Upper lobe of right lung (tissue), 1 donor: ENCODE results near the gene KMT2D. TPM values are rescaled to one million over a fixed set of nuclear protein-coding genes. Genes with fewer than 3 reads are reported as not detected.

Source experiments
- ATAC-seq: fragments of 200-7000 bp; cut with Tn5 transposase; one replicate; pipeline ENCODE4 v1.9.1; 2020; ENCODE audit warnings: mild to moderate bottlenecking, moderate library complexity
- DNase-seq: peaks from one replicate; pipeline ENCODE4 v3.0.0-alpha.2; 2020
- H3K27ac ChIP-seq: fragments of 200-600 bp; one replicate; pipeline ENCODE4 v1.8.0; 2022
- H3K27me3 ChIP-seq: fragments of 200-600 bp; one replicate; pipeline ENCODE4 v1.8.0; 2022; ENCODE audit warnings: mild to moderate bottlenecking
- H3K36me3 ChIP-seq: fragments of 200-600 bp; one replicate; pipeline ENCODE4 v1.8.0; 2022
- H3K4me1 ChIP-seq: fragments of 200-600 bp; one replicate; pipeline ENCODE4 v1.8.0; 2022
- H3K4me3 ChIP-seq: fragments of 200-600 bp; one replicate; pipeline ENCODE4 v1.8.0; 2022; ENCODE audit warnings: mild to moderate bottlenecking
- H3K9me3 ChIP-seq: fragments of 200-600 bp; one replicate; pipeline ENCODE4 v1.8.0; 2022
- intact Hi-C: fragments of 100-400 bp; cut with DNase I; formaldehyde crosslinking; loops from one replicate; pipeline ENCODE4 v1.11.0; 2022
- total RNA-seq: library from RNA; stranded (reverse); fragmentation: NEBNext Ultra II Directional; extraction: Animal tissue kit (Norgen Biotek cat#: 25700); gene quantifications from one replicate; pipeline ENCODE4 v1.2.1, GENCODE V29; 2021
- TF ChIP-seq, protein P1 (sequence below): fragments of 200-600 bp; IDR thresholded peaks from one replicate; pipeline ENCODE4 v1.8.0; 2022; ENCODE audit warnings: antibody characterized with exemption
- donor health status: DM: no; HTN: yes; CAD: no; lungs with severe emphysema.

KMT2D gene
- total RNA-seq, 1 donor from 2014 or later: 102 TPM

DNA sequence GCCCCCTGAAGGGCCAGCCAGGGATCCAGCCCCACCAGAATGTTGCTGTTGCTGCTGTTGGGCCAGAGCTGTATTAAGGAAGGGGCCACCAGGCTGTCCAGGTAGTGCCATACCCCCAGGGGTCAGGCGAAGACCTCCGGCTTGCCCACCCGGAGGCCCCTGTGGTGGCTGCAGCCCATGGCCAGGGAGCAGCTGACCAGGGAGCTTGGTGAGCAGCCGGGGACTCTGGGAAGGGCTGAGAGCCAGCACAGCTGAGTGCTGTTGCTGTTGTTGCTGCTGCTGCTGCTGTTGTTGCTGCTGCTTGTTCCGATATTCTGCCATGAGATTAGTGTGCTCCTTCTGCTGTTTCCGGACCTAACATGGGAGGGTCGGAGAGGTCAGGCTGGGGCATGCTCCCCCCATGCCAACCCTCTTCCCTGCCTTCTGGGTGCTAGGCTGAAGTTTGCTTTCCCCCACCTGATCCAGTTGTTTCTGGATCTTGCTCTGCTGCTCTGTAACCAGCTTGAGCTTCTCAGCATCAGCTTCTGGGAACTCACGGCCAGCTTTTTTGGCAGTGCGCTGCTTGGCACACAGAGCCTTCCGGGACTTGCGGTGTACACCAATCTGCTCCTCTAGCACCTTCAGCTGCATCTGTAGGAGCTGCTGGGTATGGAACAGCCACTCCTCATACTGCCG is 26.8 kb downstream of the KMT2D start:
- Histone ChIP-seq H3K4me1 (peaks cover 4% of the 10 kb centered on the region), H3K27ac (no peak overlapping the region), H3K27me3 (no peaks in the 10 kb centered on the region), H3K9me3 (no peaks in the 10 kb centered on the region), H3K36me3 (peaks cover 88% of the 10 kb centered on the region), H3K4me3 (no peak overlapping the region)
- intact Hi-C loops: no loop called here
- TF ChIP-seq, protein P1, sequence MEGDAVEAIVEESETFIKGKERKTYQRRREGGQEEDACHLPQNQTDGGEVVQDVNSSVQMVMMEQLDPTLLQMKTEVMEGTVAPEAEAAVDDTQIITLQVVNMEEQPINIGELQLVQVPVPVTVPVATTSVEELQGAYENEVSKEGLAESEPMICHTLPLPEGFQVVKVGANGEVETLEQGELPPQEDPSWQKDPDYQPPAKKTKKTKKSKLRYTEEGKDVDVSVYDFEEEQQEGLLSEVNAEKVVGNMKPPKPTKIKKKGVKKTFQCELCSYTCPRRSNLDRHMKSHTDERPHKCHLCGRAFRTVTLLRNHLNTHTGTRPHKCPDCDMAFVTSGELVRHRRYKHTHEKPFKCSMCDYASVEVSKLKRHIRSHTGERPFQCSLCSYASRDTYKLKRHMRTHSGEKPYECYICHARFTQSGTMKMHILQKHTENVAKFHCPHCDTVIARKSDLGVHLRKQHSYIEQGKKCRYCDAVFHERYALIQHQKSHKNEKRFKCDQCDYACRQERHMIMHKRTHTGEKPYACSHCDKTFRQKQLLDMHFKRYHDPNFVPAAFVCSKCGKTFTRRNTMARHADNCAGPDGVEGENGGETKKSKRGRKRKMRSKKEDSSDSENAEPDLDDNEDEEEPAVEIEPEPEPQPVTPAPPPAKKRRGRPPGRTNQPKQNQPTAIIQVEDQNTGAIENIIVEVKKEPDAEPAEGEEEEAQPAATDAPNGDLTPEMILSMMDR: no peak
- no peak for DNase-seq
- peak; percentile 5 for ATAC-seq

DNA sequence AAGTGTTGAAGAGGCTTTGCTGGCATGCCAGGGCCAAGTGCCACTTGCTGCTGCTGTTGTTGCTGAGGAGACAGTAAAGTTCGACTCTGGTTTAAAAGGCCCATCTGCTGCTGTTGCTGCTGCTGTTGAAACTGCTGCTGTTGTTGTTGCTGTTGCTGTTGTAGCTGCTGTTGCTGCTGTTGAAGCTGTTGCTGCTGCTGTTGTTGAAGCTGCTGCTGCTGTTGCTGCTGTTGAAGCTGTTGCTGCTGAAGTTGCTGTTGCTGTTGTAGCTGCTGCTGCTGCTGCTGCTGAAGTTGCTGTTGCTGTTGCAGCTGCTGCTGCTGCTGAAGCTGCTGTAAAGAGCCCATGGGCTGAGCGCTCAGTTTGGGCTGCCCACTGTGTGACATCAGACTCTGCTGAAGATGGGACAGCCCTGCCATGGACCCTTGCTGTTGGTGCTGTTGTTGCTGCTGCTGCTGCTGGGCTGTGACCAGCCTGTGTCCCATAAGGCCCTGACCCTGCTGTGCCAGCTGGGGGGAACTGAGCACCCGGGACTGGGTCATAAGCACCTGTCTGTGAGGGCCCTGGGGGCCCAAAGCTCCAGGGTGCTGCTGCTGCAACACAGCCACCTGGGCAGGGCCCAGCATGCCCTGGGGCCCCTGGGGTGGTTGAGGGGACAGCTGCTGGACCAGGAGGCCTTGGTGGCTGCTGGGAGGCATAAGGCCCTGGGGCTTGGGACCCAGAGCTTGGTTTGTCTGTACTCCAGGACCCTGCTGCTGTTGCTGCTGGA is 27.7 kb downstream of the KMT2D start:
- no peaks in the 10 kb centered on the region for H3K9me3 ChIP-seq
- peaks cover 88% of the 10 kb centered on the region for H3K36me3 ChIP-seq
- H3K4me3 ChIP-seq: no peak overlapping the region
- H3K4me1 ChIP-seq: peaks cover 4% of the 10 kb centered on the region
- no peak for ATAC-seq
- no peak for DNase-seq
- TF ChIP-seq, protein P1: no peak
- no peaks in the 10 kb centered on the region for H3K27me3 ChIP-seq
- intact Hi-C loops: no loop called here
- no peak overlapping the region for H3K27ac ChIP-seq

DNA sequence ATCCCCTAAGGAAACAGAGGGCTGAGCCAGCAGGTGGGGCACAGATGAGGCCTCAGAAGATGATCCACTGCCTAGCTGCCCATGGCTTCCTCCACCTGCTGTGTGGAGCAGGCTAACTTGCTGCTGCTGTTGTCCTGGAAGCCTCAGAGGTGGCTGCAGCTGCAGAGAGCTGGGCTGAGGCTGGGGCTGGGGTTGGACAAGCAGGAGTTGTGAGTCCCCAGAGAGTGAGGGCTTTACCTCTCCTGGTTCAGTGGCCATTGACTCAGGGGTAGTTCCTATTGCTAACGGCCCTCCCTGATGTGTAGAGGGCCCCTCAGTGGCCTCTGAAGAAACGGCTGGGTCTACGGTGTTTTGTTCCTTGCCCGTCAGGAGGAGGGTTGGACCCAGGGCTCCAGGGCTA is 28.3 kb downstream of the KMT2D start:
- ATAC-seq: no peak
- Histone ChIP-seq H3K4me1 (peaks cover 4% of the 10 kb centered on the region), H3K27ac (peak overlapping the region; percentile 36), H3K27me3 (no peaks in the 10 kb centered on the region), H3K36me3 (peaks cover 88% of the 10 kb centered on the region), H3K9me3 (no peaks in the 10 kb centered on the region), H3K4me3 (no peak overlapping the region)
- intact Hi-C loops: no loop called here
- DNase-seq: no peak
- TF ChIP-seq, protein P1: no peak

DNA sequence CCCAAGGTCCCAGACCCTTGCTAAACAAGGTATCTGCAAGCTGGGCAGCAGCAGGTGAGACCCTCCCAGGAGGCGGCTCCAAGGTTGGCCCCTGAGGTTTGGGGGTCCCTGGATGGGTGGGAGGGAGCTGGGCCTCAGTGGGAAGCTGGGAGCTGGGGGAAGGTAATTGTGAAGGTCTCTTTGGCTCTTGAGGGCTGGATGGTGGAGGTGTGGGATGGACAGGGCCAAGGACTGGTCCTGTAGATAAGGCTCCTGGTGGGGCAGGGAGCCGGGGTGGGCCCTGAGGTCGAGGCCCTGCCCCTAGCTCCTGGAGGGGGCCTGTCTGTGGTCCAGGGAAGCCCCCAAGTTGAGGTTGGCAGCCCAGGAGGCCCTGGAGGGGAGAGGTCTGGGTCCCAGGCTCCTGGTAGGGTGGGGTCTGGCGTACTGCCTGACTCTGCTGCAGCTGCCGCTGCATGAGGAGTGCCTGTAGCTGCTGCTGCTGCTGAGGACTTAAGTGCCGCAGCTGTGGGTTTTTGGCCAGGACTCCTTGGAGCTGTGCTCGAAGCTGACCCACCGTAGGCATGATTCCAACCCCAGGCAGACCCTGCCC is 28.9 kb downstream of the KMT2D start:
- TF ChIP-seq, protein P1: no peak
- DNase-seq: no peak
- intact Hi-C loops: no loop called here
- no peak for ATAC-seq
- Histone ChIP-seq H3K4me3 (no peak overlapping the region), H3K27ac (peak overlapping the region; percentile 36), H3K4me1 (peaks cover 4% of the 10 kb centered on the region), H3K9me3 (no peaks in the 10 kb centered on the region), H3K27me3 (no peaks in the 10 kb centered on the region), H3K36me3 (peaks cover 88% of the 10 kb centered on the region)

DNA sequence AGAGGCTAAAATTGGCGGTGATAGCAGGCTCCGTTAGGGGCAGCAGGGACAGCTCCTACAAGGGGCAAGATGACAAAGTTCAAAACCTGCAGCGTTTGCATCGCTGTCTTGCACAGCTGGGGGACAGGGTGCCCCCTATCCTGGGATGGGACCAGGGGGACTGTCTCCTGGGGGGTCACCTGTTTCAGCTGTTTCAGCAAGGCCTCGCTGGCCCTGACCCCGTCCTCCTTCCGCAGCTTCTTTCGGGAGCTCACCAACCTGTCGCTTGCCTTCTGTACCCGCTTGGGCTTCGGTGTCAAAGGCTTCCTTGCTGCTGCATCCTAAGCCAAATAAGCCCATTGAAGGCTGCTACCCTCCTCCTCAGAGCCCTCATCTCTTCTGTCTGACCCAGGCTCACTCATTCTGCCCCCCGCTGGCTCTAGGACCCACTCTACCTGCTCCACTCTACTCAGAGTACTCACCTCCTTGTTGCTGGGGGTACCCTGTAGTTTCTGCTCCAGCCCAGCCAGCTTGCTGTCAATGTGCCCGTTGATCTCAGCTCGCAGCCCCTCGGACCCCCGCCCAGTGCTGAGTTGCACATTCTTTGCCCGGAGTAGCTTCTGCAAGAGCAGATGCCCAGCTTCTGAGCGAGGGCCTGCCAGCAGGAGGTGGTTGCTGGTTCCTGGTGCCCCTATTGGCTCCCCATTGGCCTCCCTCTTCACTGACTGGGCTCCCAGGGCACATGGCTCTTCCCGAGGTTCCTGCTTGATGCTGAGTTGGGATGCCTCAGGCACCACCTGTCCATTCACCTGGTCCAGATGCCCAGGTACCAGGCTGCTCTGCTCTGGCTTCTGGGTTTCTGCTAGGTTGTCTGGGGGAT is 29.7 kb downstream of the KMT2D start:
- DNase-seq (no peak), ATAC-seq (no peak)
- H3K4me3 ChIP-seq: no peak overlapping the region
- peaks cover 4% of the 10 kb centered on the region for H3K4me1 ChIP-seq
- intact Hi-C loops: no loop called here
- no peaks in the 10 kb centered on the region for H3K27me3 ChIP-seq
- H3K36me3 ChIP-seq: peaks cover 88% of the 10 kb centered on the region
- TF ChIP-seq, protein P1: no peak
- H3K27ac ChIP-seq: no peak overlapping the region
- no peaks in the 10 kb centered on the region for H3K9me3 ChIP-seq
